Breast epithelium (tissue), 3 donors: ENCODE results near the gene ARHGAP8.
"Not testable (repeated sequence)": the region's sequence is repeated elsewhere in the genome, so short reads cannot be mapped to it uniquely, and the experiment has no call there.

Source experiments
- POLR2AphosphoS5 ChIP-seq, 3 donors: sonication (generic); formaldehyde crosslinking; IDR thresholded peaks; one replicate each; pipeline ENCODE4 v1.6.1; 2017; ENCODE audit warnings: antibody characterized with exemption in 3 of 3
- TF ChIP-seq, protein P1 (sequence below), 3 donors: fragments of 450-650 bp; IDR thresholded peaks; one replicate each; pipeline ENCODE4 v1.5.1; 2016 to 2017; ENCODE audit warnings: antibody characterized with exemption in 3 of 3, mild to moderate bottlenecking in 3 of 3, moderate library complexity in 3 of 3

DNA sequence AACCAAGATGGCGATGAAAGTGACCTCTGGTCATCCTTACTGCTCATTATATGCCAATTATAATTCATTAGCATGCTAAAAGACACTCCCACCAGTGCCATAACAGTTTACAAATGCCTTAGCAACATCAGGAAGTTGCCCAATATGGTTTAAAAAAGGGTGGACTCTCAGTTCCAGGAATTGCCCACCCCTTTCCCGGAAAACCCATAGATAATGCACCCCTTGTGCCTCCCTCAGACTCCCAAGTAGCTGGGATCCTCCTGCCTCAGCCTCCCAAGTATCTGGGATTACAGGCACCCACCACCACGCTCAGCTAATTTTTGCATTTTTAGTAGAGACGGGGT is 4.6 kb upstream of the ARHGAP8 start:
- TF ChIP-seq, protein P1, sequence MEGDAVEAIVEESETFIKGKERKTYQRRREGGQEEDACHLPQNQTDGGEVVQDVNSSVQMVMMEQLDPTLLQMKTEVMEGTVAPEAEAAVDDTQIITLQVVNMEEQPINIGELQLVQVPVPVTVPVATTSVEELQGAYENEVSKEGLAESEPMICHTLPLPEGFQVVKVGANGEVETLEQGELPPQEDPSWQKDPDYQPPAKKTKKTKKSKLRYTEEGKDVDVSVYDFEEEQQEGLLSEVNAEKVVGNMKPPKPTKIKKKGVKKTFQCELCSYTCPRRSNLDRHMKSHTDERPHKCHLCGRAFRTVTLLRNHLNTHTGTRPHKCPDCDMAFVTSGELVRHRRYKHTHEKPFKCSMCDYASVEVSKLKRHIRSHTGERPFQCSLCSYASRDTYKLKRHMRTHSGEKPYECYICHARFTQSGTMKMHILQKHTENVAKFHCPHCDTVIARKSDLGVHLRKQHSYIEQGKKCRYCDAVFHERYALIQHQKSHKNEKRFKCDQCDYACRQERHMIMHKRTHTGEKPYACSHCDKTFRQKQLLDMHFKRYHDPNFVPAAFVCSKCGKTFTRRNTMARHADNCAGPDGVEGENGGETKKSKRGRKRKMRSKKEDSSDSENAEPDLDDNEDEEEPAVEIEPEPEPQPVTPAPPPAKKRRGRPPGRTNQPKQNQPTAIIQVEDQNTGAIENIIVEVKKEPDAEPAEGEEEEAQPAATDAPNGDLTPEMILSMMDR (IDR thresholded peaks at IDR 0.05): not testable (repeated sequence)
- TF ChIP-seq POLR2AphosphoS5 (IDR thresholded peaks at IDR 0.05): not testable (repeated sequence)
